ENCODE measurements around the gene BAIAP2.

The BAIAP2 gene

GRCh38 chr17:81035521-81036196 lies 708 bp downstream of the BAIAP2 start:
- TF ChIP-seq, protein P1, sequence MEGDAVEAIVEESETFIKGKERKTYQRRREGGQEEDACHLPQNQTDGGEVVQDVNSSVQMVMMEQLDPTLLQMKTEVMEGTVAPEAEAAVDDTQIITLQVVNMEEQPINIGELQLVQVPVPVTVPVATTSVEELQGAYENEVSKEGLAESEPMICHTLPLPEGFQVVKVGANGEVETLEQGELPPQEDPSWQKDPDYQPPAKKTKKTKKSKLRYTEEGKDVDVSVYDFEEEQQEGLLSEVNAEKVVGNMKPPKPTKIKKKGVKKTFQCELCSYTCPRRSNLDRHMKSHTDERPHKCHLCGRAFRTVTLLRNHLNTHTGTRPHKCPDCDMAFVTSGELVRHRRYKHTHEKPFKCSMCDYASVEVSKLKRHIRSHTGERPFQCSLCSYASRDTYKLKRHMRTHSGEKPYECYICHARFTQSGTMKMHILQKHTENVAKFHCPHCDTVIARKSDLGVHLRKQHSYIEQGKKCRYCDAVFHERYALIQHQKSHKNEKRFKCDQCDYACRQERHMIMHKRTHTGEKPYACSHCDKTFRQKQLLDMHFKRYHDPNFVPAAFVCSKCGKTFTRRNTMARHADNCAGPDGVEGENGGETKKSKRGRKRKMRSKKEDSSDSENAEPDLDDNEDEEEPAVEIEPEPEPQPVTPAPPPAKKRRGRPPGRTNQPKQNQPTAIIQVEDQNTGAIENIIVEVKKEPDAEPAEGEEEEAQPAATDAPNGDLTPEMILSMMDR (conservative IDR thresholded peaks at IDR 0.05; ENCODE audit: low read depth, low read length), result no peak
- DNase-seq (ENCODE audit: low read depth), result peak; percentile 42
- H3K4me3 ChIP-seq (ENCODE audit: low read depth, low read length), result peak overlapping the region; percentile 76

DNA sequence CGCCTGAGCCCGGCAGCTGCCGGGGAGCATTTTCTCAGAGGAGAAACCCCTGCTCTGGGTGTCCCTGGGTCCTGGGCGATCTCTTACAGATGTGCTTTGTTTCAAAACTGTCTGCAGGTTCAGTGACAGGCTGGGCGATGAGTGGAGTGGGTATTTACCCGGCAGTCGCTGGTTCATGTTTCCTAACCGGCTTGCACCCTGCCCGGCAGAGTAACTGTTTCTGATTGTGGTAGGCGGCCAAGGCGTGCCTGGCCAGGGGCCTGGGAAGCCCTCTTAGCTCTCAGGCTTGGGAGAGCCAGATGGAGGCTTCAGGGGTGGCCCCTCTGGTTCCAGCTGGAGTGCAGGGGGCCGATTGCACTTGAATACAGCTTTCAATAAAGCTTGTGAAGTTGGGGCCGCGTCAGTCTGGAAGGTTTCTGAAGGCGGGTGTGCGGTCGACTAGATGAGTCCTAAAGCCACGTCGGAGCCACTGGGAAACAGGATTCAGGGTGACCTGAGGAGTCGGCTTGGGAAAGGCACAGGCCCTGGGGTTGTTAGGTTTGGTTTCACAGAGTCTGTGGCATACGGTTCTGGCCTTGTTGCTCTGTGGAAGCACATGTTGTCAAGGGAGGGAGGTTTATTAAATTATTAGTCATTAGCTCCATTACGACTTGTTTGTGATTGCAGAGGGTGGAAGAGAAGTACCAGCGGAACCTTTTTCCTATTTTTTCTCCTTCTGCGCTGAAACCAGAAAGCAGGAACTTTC lies 1.4 kb downstream of the BAIAP2 start:
- no peak for DNase-seq (ENCODE audit: low read depth)
- H3K4me3 ChIP-seq (ENCODE audit: low read depth, low read length), result peak overlapping the region; percentile 76
- TF ChIP-seq, protein P1 (conservative IDR thresholded peaks at IDR 0.05; ENCODE audit: low read depth, low read length), result no peak

- DNase-seq (ENCODE audit: low read depth), result no peak
- no peak overlapping the region for H3K4me3 ChIP-seq (ENCODE audit: low read depth, low read length)
- TF ChIP-seq, protein P1 (conservative IDR thresholded peaks at IDR 0.05; ENCODE audit: low read depth, low read length), result no peak
These were observed 2.3 kb downstream of the BAIAP2 start for GRCh38 chr17:81037026-81037797.

GRCh38 chr17:81037798-81038733 lies 3.1 kb downstream of the BAIAP2 start:
- peak; percentile 38 for DNase-seq (ENCODE audit: low read depth)
- no peak overlapping the region for H3K4me3 ChIP-seq (ENCODE audit: low read depth, low read length)
- TF ChIP-seq, protein P1 (conservative IDR thresholded peaks at IDR 0.05; ENCODE audit: low read depth, low read length), result no peak

GRCh38 chr17:81039096-81039495 lies 4.1 kb downstream of the BAIAP2 start:
- no peak for DNase-seq (ENCODE audit: low read depth)
- TF ChIP-seq, protein P1 (conservative IDR thresholded peaks at IDR 0.05; ENCODE audit: low read depth, low read length), result no peak
- H3K4me3 ChIP-seq (ENCODE audit: low read depth, low read length), result no peak overlapping the region

Data from choroid plexus epithelial cell (primary cell).